ENCODE results near the gene SECISBP2L. TPM values are rescaled to one million over a fixed set of nuclear protein-coding genes. Genes with fewer than 3 reads are reported as not detected.

The SECISBP2L gene
- total RNA-seq, 1 experiment from 2014 or later = 24.7 TPM

DNA sequence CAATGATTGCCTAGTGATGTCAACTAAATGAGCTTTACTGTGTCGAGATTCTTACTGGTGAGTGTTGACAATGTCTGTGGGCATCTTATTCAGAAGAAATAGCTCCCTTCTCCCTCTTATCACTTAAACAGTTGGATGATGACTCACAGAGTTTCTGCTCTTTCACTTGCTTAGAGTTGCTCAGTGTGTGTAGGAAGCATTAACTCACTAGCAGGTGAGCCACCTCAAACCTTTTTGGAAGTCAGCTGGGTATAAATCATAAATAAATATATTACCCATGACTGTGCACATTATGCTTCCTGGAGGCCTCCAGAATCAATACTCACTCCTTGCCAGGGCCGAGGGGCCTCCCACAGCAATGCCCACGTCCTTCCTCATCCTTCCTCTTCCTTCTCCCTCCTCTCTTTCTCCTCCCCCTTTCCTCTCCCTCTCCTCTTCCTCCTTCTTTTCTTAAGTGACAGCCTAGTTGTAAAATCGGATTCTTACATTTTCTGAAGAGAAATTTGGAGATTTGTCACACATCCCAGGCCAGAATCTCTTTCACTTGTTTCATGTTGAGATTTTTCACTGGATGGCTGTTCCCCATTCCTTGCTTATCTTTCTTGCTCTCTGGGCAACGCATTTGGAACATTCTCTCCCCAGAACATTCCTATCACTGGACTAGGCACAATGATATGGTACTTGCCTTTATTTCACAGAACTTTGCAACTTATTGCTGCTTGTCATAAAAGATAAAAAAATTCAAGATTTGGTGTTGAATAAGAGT, 100.0 kb downstream of the SECISBP2L start:
- DNase-seq = no peak

More for the DNA sequence above, 100.0 kb downstream of the SECISBP2L start:
- Histone ChIP-seq H2AFZ (ENCODE audit: low read length) (no peak overlapping the region), H3K18ac (ENCODE audit: insufficient read length, low read depth, low read length) (no peak overlapping the region), H3K79me1 (ENCODE audit: insufficient read depth, low read depth, low read length, poor library complexity, severe bottlenecking) (no peaks in the 10 kb centered on the region), H3K4me1 (ENCODE audit: insufficient read depth, low read length) (no peaks in the 10 kb centered on the region), H3K23me2 (ENCODE audit: insufficient read length, low read depth, low read length, poor library complexity, severe bottlenecking) (no peaks in the 10 kb centered on the region), H3K56ac (ENCODE audit: insufficient read length, low read depth, low read length) (no peak overlapping the region), H3K79me2 (ENCODE audit: insufficient read depth, low read length) (no peaks in the 10 kb centered on the region), H4K20me1 (ENCODE audit: control insufficient read depth, insufficient read depth, insufficient read length) (no peaks in the 10 kb centered on the region), H3K27me3 (ENCODE audit: insufficient read depth, low read length) (no peaks in the 10 kb centered on the region), H3K27ac (ENCODE audit: insufficient read length, low read depth, low read length) (no peak overlapping the region), H3T11ph (ENCODE audit: low read length) (no peak overlapping the region), H3K9me3 (ENCODE audit: control insufficient read depth, low read depth, low read length) (no peaks in the 10 kb centered on the region), H4K5ac (ENCODE audit: insufficient read length, low read depth, low read length) (no peak overlapping the region), H2BK12ac (ENCODE audit: insufficient read length, low read depth, low read length) (no peak overlapping the region), H3K23ac (ENCODE audit: insufficient read length, low read depth, low read length) (no peak overlapping the region), H2BK15ac (ENCODE audit: low read depth, low read length) (no peak overlapping the region), H3K14ac (ENCODE audit: insufficient read depth, low read length) (no peak overlapping the region), H3K4me2 (ENCODE audit: insufficient read depth, insufficient read length, low read length) (no peak overlapping the region), H2BK20ac (ENCODE audit: low read depth, low read length, poor library complexity, severe bottlenecking) (no peak overlapping the region), H4K8ac (replicated peaks; ENCODE audit: insufficient read length, low read depth, low read length) (no peak overlapping the region), H2AK5ac (ENCODE audit: insufficient read length, low read length) (no peak overlapping the region), H4K91ac (ENCODE audit: insufficient read length, low read depth, low read length) (no peak overlapping the region), H2BK120ac (ENCODE audit: low read depth, low read length, poor library complexity, severe bottlenecking) (no peak overlapping the region), H3K4ac (ENCODE audit: low read depth, low read length) (no peak overlapping the region), H2BK5ac (ENCODE audit: insufficient read length, low read length) (no peak overlapping the region), H3K9ac (ENCODE audit: extremely low read depth, insufficient read length, low read length) (no peak overlapping the region)
- H3K9me3 Mint-ChIP-seq = no peaks in the 10 kb centered on the region
- H3K27me3 Mint-ChIP-seq (ENCODE audit: low read depth) = 0 out of 2 replicates have a peak, but pooled peaks cover under 1% of the 10 kb centered on the region
- no peak overlapping the region for H3K27ac Mint-ChIP-seq
- no peak for TF ChIP-seq CTCF (conservative IDR thresholded peaks at IDR 0.05)
- H3K4me3 Mint-ChIP-seq = no peak overlapping the region
- no CpG with 5 or more reads among the region's 5 CpGs for WGBS (ENCODE audit: extremely low coverage, insufficient read length, low lambda C conversion rate)
- no peaks in the 10 kb centered on the region for H3K4me1 Mint-ChIP-seq
- no peaks in the 10 kb centered on the region for H3K36me3 Mint-ChIP-seq (ENCODE audit: insufficient read depth in 1 of 3, low read depth in 3 of 3)

Data from H9 (cell line).